Right lobe of liver (tissue), 4 donors: ENCODE data around the gene PRR35.
"Not testable (repeated sequence)": the region's sequence is repeated elsewhere in the genome, so short reads cannot be mapped to it uniquely, and the experiment has no call there.

ENCODE experiments used
- POLR2A ChIP-seq: fragments of 450-650 bp; IDR thresholded peaks from one replicate; pipeline ENCODE4 v1.6.1; 2017; ENCODE audit warnings: antibody characterized with exemption, mild to moderate bottlenecking
- TF ChIP-seq, protein P1 (sequence below), 4 donors: fragments of 200-600 bp in 3 of 4; fragments of 450-650 bp in 1 of 4; IDR thresholded peaks; one replicate each; pipeline versions ENCODE4 v1.5.1 to v1.8.0; 2016 to 2022; ENCODE audit warnings: antibody characterized with exemption in 4 of 4, mild to moderate bottlenecking in 2 of 4
- donor health status: DM: no; HTN: no; CAD: no.
- donor health status: DM: no; HTN: no; CAD: no.
- donor health status: DM: no; HTN: yes; CAD: no.

DNA sequence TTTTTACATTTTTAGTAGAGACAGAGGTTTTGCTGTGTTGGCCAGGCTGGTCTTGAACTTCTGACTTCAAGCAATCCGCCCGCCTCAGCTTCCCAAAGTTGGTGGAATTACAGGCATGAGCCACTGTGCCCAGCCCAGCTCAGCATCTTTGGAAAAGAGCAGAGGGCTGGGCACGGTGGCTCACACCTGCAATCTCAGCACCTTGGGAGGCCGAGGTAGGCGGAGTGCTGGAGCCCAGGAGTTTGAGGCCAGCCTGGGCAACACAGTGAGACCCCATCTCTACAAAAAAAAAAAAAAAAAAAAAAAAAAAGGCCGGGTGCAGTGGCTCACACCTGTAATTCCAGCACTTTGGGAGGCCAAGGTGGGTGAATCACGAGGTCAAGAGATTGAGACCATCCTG is 37.5 kb downstream of the PRR35 start:
- TF ChIP-seq, protein P1, sequence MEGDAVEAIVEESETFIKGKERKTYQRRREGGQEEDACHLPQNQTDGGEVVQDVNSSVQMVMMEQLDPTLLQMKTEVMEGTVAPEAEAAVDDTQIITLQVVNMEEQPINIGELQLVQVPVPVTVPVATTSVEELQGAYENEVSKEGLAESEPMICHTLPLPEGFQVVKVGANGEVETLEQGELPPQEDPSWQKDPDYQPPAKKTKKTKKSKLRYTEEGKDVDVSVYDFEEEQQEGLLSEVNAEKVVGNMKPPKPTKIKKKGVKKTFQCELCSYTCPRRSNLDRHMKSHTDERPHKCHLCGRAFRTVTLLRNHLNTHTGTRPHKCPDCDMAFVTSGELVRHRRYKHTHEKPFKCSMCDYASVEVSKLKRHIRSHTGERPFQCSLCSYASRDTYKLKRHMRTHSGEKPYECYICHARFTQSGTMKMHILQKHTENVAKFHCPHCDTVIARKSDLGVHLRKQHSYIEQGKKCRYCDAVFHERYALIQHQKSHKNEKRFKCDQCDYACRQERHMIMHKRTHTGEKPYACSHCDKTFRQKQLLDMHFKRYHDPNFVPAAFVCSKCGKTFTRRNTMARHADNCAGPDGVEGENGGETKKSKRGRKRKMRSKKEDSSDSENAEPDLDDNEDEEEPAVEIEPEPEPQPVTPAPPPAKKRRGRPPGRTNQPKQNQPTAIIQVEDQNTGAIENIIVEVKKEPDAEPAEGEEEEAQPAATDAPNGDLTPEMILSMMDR (IDR thresholded peaks at IDR 0.05): not testable (repeated sequence)
- not testable (repeated sequence) for TF ChIP-seq POLR2A
